ENCODE measurements around the gene IYD.

DNA sequence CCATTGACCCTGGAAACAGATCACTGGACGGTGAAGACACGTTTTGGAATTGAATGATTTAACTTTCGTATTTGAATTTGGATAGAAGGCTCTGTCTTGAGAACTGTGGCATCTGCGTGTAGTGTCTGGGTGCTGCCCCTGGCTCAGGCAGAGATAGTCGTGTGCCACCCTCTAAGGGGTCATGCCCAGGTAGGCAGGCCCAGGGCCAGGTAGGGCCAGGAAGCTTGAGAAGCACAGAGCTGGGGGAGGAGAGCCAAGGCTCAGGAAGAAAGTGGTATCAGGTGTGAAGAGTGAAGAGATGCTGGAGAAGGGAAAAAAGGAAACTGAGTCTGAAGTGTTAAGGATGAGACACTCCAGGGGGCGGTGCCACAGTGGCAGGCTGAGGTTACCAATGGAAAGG, 75.5 kb downstream of the IYD start:
- TF ChIP-seq POLR2AphosphoS5 (IDR thresholded peaks at IDR 0.05; ENCODE audit: low read depth, low read length) (no peak), TAF1 (IDR thresholded peaks at IDR 0.05; ENCODE audit: borderline replicate concordance, low read depth, low read length) (no peak), POLR2A (IDR thresholded peaks at IDR 0.05; ENCODE audit: low read depth, low read length) (no peak)

All from GM12892 (cell line).